ENCODE results near the gene NDFIP1.
A peak's percentile ranks its signal among the peaks of the same experiment; 100 is the strongest.

The NDFIP1 gene

GRCh38 chr5:142131394-142131793 is 22.8 kb downstream of the NDFIP1 start:
- H3K27ac ChIP-seq = no peak overlapping the region
- ChIA-PET POLR2A (ENCODE audit: low non-redundant PET) (no interaction called here), CTCF (interaction anchor here (0.5 to 1.0 kb wide), 3 partner anchors 13 to 467 kb away, joined by 3 read pairs; no protein-coding TSS in a partner anchor)
- DNase-seq (ENCODE audit: low spot score) = no peak
- no peak for TF ChIP-seq CTCF (conservative IDR thresholded peaks at IDR 0.05; ENCODE audit: low read depth)

GRCh38 chr5:142132916-142133315 is 24.3 kb downstream of the NDFIP1 start:
- CTCF ChIA-PET = no interaction called here
- POLR2A ChIA-PET (ENCODE audit: low non-redundant PET) = no interaction called here
- H3K27ac ChIP-seq = no peak overlapping the region
- DNase-seq (ENCODE audit: low spot score) = no peak
- no peak for TF ChIP-seq CTCF (conservative IDR thresholded peaks at IDR 0.05; ENCODE audit: low read depth)

GRCh38 chr5:142133330-142134206 is 25.0 kb downstream of the NDFIP1 start:
- no peak overlapping the region for H3K27ac ChIP-seq
- POLR2A ChIA-PET (ENCODE audit: low non-redundant PET) = no interaction called here
- no peak for TF ChIP-seq CTCF (conservative IDR thresholded peaks at IDR 0.05; ENCODE audit: low read depth)
- DNase-seq (ENCODE audit: low spot score) = no peak
- CTCF ChIA-PET = interaction anchor here (0.7 kb wide), 1 partner anchor 173 kb away, joined by 3 read pairs; no protein-coding TSS in a partner anchor

- no peak overlapping the region for H3K27ac ChIP-seq
- ChIA-PET CTCF (interaction anchor here (0.7 kb wide), 1 partner anchor 174 kb away, joined by 3 read pairs; no protein-coding TSS in a partner anchor), POLR2A (ENCODE audit: low non-redundant PET) (no interaction called here)
- no peak for TF ChIP-seq CTCF (conservative IDR thresholded peaks at IDR 0.05; ENCODE audit: low read depth)
- DNase-seq (ENCODE audit: low spot score) = no peak
These were observed 25.9 kb downstream of the NDFIP1 start for GRCh38 chr5:142134331-142135010.

- CTCF ChIA-PET = interaction anchor here (0.7 kb wide), 1 partner anchor 452 kb away, joined by 3 read pairs; no protein-coding TSS in a partner anchor
- POLR2A ChIA-PET (ENCODE audit: low non-redundant PET) = no interaction called here
- no peak for TF ChIP-seq CTCF (conservative IDR thresholded peaks at IDR 0.05; ENCODE audit: low read depth)
- no peak for DNase-seq (ENCODE audit: low spot score)
- no peak overlapping the region for H3K27ac ChIP-seq
These were observed 32.9 kb downstream of the NDFIP1 start for GRCh38 chr5:142141463-142141862.

GRCh38 chr5:142143878-142144277 is 35.3 kb downstream of the NDFIP1 start:
- no peak overlapping the region for H3K27ac ChIP-seq
- DNase-seq (ENCODE audit: low spot score) = peak; percentile 67
- TF ChIP-seq CTCF (conservative IDR thresholded peaks at IDR 0.05; ENCODE audit: low read depth) = peak; percentile 64
- CTCF ChIA-PET = interaction anchor here (0.5 to 1.6 kb wide), 10 partner anchors 80 to 545 kb away, joined by 3 to 19 read pairs (median 4); partner anchors contain the start of gene GNPDA1
- POLR2A ChIA-PET (ENCODE audit: low non-redundant PET) = no interaction called here

Data from RWPE1 (cell line).